ENCODE data around the gene SMAD3.
"Not testable (repeated sequence)": the region's sequence is repeated elsewhere in the genome, so short reads cannot be mapped to it uniquely, and the experiment has no call there.

The SMAD3 gene

DNA sequence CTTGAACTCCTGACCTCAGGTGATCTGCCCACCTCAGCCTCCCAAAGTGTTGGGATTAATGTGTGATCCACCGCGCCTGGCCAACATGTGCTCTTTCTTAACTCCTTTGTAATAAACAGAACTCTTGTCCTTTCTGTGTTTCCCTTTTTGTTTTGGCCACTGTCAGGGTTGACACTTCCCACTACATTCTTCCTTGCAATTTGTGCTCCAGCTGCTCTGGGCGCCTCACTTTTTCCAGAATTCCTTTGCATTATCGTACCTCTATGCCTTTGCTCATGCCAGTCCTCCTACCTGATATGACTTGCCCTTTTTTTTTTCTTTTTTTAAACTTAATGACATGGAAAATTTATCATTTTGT lies 38.8 kb upstream of the SMAD3 start:
- no peak for DNase-seq (ENCODE audit: low read depth)
- TF ChIP-seq, protein P1, sequence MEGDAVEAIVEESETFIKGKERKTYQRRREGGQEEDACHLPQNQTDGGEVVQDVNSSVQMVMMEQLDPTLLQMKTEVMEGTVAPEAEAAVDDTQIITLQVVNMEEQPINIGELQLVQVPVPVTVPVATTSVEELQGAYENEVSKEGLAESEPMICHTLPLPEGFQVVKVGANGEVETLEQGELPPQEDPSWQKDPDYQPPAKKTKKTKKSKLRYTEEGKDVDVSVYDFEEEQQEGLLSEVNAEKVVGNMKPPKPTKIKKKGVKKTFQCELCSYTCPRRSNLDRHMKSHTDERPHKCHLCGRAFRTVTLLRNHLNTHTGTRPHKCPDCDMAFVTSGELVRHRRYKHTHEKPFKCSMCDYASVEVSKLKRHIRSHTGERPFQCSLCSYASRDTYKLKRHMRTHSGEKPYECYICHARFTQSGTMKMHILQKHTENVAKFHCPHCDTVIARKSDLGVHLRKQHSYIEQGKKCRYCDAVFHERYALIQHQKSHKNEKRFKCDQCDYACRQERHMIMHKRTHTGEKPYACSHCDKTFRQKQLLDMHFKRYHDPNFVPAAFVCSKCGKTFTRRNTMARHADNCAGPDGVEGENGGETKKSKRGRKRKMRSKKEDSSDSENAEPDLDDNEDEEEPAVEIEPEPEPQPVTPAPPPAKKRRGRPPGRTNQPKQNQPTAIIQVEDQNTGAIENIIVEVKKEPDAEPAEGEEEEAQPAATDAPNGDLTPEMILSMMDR (IDR thresholded peaks at IDR 0.05; ENCODE audit: low read depth, low read length, missing control alignments): no peak
- H3K4me3 ChIP-seq (ENCODE audit: low read depth, low read length): no peak overlapping the region
- in situ Hi-C loops (cut with HindIII; ENCODE audit: low sequenced_read_pairs): no loop called here

DNA sequence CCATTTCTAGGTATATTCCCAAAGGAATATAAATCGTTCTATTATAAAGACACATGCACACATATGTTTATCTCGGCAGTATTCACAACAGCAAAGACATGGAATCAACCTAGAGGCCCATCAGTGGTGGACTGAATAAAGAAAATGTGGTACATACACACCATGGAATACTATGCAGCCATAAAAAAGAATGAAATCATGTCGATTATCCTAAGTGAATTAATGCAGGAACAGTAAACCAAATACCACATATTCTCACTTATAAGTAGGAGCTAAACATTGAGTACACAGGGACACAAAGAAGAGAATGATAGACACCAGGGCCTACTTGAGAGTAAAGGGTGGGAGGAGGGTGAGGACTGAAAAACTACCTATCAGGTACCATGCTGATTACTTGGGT lies 37.0 kb upstream of the SMAD3 start:
- in situ Hi-C loops (cut with HindIII; ENCODE audit: low sequenced_read_pairs): not testable (repeated sequence)

DNA sequence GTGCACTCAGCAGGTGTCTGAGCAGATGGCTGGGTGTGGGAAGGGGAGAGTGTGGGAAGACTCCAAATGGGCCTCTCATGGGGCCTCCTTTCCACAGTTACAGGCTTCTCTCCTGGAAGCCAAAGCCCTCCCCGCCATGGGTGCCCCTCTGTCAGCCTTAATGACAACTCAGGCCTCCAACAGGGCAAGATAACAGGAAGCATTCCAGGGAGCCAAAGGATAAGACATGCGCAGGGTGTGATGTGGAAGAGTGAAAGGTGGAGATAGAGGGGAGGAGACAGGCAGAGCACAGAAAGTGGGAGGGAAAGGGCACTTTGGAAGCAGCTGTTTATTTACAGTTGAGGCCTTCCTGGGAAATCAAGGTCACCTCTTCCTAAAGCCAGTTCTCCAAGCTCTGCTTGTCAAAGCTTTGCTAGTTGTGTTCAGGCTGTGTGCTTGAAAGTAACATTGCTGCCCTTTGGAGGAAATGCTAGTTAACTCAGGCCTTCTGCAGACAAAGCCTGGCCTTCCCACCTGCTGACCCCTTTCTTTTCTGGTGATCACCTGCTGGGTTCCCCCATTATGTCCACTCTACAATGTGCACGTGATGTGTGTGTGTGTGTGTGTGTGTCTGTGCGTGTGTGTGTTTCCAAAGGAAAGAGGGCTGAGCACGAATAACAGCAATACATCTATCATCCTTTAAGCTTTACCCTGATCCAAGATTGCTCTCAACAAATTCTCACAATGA lies 35.2 kb upstream of the SMAD3 start:
- no peak overlapping the region for H3K4me3 ChIP-seq (ENCODE audit: low read depth, low read length)
- TF ChIP-seq, protein P1 (IDR thresholded peaks at IDR 0.05; ENCODE audit: low read depth, low read length, missing control alignments): no peak
- DNase-seq (ENCODE audit: low read depth): no peak
- in situ Hi-C loops (cut with HindIII; ENCODE audit: low sequenced_read_pairs): no loop called here

More for the DNA sequence above, 37.0 kb upstream of the SMAD3 start:
- DNase-seq (ENCODE audit: low read depth); H3K4me3 ChIP-seq (ENCODE audit: low read depth, low read length): not testable (repeated sequence)

DNA sequence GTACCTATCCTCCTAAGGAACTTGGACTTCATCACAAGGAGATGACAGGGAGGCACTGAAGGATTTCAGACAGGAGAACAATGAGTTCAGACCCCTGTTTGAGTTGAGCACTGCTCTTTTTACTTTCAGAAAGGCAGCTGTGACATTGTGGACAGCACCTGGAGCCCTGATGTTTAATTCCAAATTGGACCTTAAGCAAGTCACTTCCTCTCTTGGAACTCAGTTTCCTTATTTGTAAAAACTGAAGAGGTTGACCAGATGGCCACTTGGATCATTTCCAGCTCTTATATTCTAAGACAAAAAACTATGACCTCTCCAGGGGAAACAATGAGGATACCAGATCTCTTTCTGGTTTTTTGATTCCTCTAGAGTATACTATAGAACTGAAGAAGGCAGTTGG lies 34.1 kb upstream of the SMAD3 start:
- no peak overlapping the region for H3K4me3 ChIP-seq (ENCODE audit: low read depth, low read length)
- in situ Hi-C loops (cut with HindIII; ENCODE audit: low sequenced_read_pairs): no loop called here
- TF ChIP-seq, protein P1 (IDR thresholded peaks at IDR 0.05; ENCODE audit: low read depth, low read length, missing control alignments): no peak
- DNase-seq (ENCODE audit: low read depth): no peak

DNA sequence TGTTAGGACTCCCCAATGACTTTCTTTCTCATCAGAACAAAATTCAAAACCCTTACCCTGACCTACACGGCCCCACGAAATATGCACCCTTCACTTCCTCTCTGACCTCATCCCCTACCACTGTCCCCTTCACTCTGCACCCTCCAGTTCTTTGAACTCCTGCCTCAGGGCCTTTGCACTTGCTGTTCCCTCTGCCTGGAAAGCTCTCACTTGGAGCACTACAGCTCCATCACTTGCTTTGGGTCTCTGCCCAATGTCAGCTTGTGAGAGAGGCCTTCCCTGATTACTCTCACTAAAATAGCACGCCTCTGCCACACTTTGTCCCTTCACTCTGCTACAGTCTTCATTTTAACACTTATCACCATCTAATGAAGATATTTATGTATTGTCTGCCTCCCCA lies 32.8 kb upstream of the SMAD3 start:
- H3K4me3 ChIP-seq (ENCODE audit: low read depth, low read length): no peak overlapping the region
- TF ChIP-seq, protein P1 (IDR thresholded peaks at IDR 0.05; ENCODE audit: low read depth, low read length, missing control alignments): no peak
- in situ Hi-C loops (cut with HindIII; ENCODE audit: low sequenced_read_pairs): no loop called here
- no peak for DNase-seq (ENCODE audit: low read depth)

DNA sequence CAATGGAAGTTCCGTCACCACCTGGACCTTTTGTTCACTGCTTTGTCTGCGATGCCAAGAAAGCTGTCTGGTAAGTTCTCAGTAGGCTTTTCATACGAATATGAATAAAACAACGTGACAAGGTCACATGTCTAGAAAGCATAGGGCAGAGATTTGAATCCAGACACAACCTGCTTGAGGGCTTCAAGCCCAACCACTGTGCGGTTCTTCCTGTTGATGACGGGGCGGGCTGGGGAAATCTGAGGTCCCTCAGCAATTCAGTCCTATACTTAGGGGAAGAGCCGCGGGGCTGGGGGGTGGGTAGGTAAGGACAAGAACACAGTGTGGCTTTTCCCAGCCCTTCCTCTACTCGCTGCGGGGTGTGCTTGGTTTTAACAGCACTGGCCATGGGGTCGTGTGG lies 32.4 kb upstream of the SMAD3 start:
- in situ Hi-C loops (cut with HindIII; ENCODE audit: low sequenced_read_pairs): no loop called here
- DNase-seq (ENCODE audit: low read depth): no peak
- TF ChIP-seq, protein P1 (IDR thresholded peaks at IDR 0.05; ENCODE audit: low read depth, low read length, missing control alignments): no peak
- H3K4me3 ChIP-seq (ENCODE audit: low read depth, low read length): no peak overlapping the region

DNA sequence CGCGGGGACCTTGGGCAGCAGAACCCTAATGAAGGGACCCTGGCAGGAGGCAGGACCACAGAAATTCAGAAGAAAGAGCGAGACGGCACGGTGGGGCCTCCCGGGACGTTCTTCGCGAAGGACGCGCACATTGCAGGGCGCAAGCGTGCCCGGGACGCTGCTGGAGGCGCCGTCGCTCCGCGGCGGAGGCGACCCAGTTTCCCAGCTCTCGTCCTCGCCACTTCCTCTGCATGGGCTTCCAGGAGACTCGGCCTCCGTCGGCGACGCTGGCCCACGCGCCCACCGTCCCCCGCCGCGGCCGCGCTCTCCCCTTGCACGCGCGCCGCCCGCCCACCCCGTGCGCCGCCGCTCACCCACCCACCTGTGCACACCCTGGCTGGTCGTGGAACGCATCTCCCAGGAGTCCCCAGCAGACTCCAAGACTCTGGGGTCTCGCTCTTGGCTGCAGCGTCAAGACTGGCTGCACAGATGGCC lies 31.8 kb upstream of the SMAD3 start:
- H3K4me3 ChIP-seq (ENCODE audit: low read depth, low read length): peak overlapping the region; percentile 15
- in situ Hi-C loops (cut with HindIII; ENCODE audit: low sequenced_read_pairs): no loop called here
- TF ChIP-seq, protein P1 (IDR thresholded peaks at IDR 0.05; ENCODE audit: low read depth, low read length, missing control alignments): no peak
- DNase-seq (ENCODE audit: low read depth): no peak
